IPS DF 19.7 (cell line): Measurements from ENCODE around the gene ZNF575.
"Not testable (repeated sequence)": the region's sequence is repeated elsewhere in the genome, so short reads cannot be mapped to it uniquely, and the experiment has no call there.

ENCODE experiments used
- DNase-seq: peaks from one replicate; pipeline ENCODE4 v3.0.0-alpha.2; 2013; ENCODE audit warnings: low read depth, low spot score

ZNF575 gene

GRCh38 chr19:43541920-43542650 is 9.1 kb downstream of the ZNF575 start:
- no peak for DNase-seq

GRCh38 chr19:43544077-43544476 is 11.1 kb downstream of the ZNF575 start:
- no peak for DNase-seq

GRCh38 chr19:43545276-43545675 is 12.3 kb downstream of the ZNF575 start:
- no peak for DNase-seq

- DNase-seq, result no peak
Measured at GRCh38 chr19:43545981-43546380, 13.0 kb downstream of the ZNF575 start.

- DNase-seq, result no peak
Measured at GRCh38 chr19:43546581-43546980, 13.6 kb downstream of the ZNF575 start.

- DNase-seq, result not testable (repeated sequence)
Measured at GRCh38 chr19:43547926-43548325, 14.9 kb downstream of the ZNF575 start.

- no peak for DNase-seq
Measured at GRCh38 chr19:43548706-43549105, 15.7 kb downstream of the ZNF575 start.

- no peak for DNase-seq
Measured at GRCh38 chr19:43551399-43552197, 18.6 kb downstream of the ZNF575 start.

- DNase-seq, result no peak
Measured at GRCh38 chr19:43552198-43552450, 19.1 kb downstream of the ZNF575 start.

GRCh38 chr19:43552616-43553015 is 19.6 kb downstream of the ZNF575 start:
- DNase-seq, result no peak

GRCh38 chr19:43553656-43554055 is 20.7 kb downstream of the ZNF575 start:
- DNase-seq, result no peak

GRCh38 chr19:43554317-43554895 is 21.4 kb downstream of the ZNF575 start:
- DNase-seq, result no peak

- DNase-seq, result no peak
Measured at GRCh38 chr19:43555185-43555770, 22.3 kb downstream of the ZNF575 start.

GRCh38 chr19:43560687-43561086 is 27.7 kb downstream of the ZNF575 start:
- no peak for DNase-seq

- no peak for DNase-seq
Measured at GRCh38 chr19:43561139-43561970, 28.4 kb downstream of the ZNF575 start.

- DNase-seq, result no peak
Measured at GRCh38 chr19:43562226-43562697, 29.3 kb downstream of the ZNF575 start.

GRCh38 chr19:43562698-43563241 is 29.8 kb downstream of the ZNF575 start:
- no peak for DNase-seq

GRCh38 chr19:43563816-43564457 is 30.9 kb downstream of the ZNF575 start:
- no peak for DNase-seq

GRCh38 chr19:43564800-43565199 is 31.8 kb downstream of the ZNF575 start:
- DNase-seq, result no peak

- DNase-seq, result no peak
Measured at GRCh38 chr19:43569657-43570056, 36.7 kb downstream of the ZNF575 start.
